NAMALWA (cell line): ENCODE measurements around the gene RTN4.
A peak's percentile ranks its signal among the peaks of the same experiment; 100 is the strongest.
"Not testable (repeated sequence)": the region's sequence is repeated elsewhere in the genome, so short reads cannot be mapped to it uniquely, and the experiment has no call there.

ENCODE experiments used
- DNase-seq: peaks from one replicate; pipeline ENCODE4 v3.0.0-alpha.2; 2015; ENCODE audit warnings: low spot score

Gene RTN4

GRCh38 chr2:55010149-55010591 is 40.1 kb downstream of the RTN4 start:
- peak; percentile 93 for DNase-seq

GRCh38 chr2:55009277-55010060 is 40.8 kb downstream of the RTN4 start:
- no peak for DNase-seq

- no peak for DNase-seq
Measured at GRCh38 chr2:55006306-55006705, 43.9 kb downstream of the RTN4 start.

- DNase-seq = no peak
Measured at GRCh38 chr2:55003706-55004639, 46.3 kb downstream of the RTN4 start.

- no peak for DNase-seq
Measured at GRCh38 chr2:55001716-55002115, 48.5 kb downstream of the RTN4 start.

- peak; percentile 37 for DNase-seq
Measured at GRCh38 chr2:55000341-55000740, 49.9 kb downstream of the RTN4 start.

GRCh38 chr2:54999182-54999581 is 51.1 kb downstream of the RTN4 start:
- peak; percentile 65 for DNase-seq

GRCh38 chr2:54997826-54998225 is 52.4 kb downstream of the RTN4 start:
- no peak for DNase-seq

- DNase-seq = no peak
Measured at GRCh38 chr2:54995553-54995952, 54.7 kb downstream of the RTN4 start.

GRCh38 chr2:54990694-54991093 is 59.6 kb downstream of the RTN4 start:
- DNase-seq = not testable (repeated sequence)

- no peak for DNase-seq
Measured at GRCh38 chr2:54988612-54989011, 61.6 kb downstream of the RTN4 start.

- no peak for DNase-seq
Measured at GRCh38 chr2:54986264-54986663, 64.0 kb downstream of the RTN4 start.

- no peak for DNase-seq
Measured at GRCh38 chr2:54984476-54984875, 65.8 kb downstream of the RTN4 start.

GRCh38 chr2:54983345-54984220 is 66.7 kb downstream of the RTN4 start:
- DNase-seq = no peak

- DNase-seq = no peak
Measured at GRCh38 chr2:54981385-54981784, 68.9 kb downstream of the RTN4 start.

GRCh38 chr2:54979321-54980044 is 70.8 kb downstream of the RTN4 start:
- no peak for DNase-seq

GRCh38 chr2:54977149-54977548 is 73.1 kb downstream of the RTN4 start:
- no peak for DNase-seq

- no peak for DNase-seq
Measured at GRCh38 chr2:54975598-54976492, 74.4 kb downstream of the RTN4 start.

- DNase-seq = no peak
Measured at GRCh38 chr2:54975175-54975574, 75.1 kb downstream of the RTN4 start.

GRCh38 chr2:54969940-54970338 is 80.3 kb downstream of the RTN4 start:
- DNase-seq = no peak
